Fibroblast of skin of abdomen (primary cell): ENCODE data around the gene HLA-B. TPM values are rescaled to one million over a fixed set of nuclear protein-coding genes. Genes with fewer than 3 reads are reported as not detected.
"Not testable (repeated sequence)": the region's sequence is repeated elsewhere in the genome, so short reads cannot be mapped to it uniquely, and the experiment has no call there.

ENCODE experiments used
- DNase-seq: peaks from one replicate; pipeline ENCODE4 v3.0.0-alpha.2; 2013
- polyA plus RNA-seq, 2 experiments: library from polyadenylated mRNA; unstranded; fragments of 120-200 nt; gene quantifications; one replicate each; pipeline ENCODE4 v1.2.1, GENCODE V29; 2013; ENCODE audit not compliant: insufficient read length in 2 of 2

The HLA-B gene
- 184 TPM for polyA plus RNA-seq (2013, experiment 1 of 2; ENCODE audit: insufficient read length)
- 171 TPM for polyA plus RNA-seq (2013, experiment 2 of 2; ENCODE audit: insufficient read length)

DNA sequence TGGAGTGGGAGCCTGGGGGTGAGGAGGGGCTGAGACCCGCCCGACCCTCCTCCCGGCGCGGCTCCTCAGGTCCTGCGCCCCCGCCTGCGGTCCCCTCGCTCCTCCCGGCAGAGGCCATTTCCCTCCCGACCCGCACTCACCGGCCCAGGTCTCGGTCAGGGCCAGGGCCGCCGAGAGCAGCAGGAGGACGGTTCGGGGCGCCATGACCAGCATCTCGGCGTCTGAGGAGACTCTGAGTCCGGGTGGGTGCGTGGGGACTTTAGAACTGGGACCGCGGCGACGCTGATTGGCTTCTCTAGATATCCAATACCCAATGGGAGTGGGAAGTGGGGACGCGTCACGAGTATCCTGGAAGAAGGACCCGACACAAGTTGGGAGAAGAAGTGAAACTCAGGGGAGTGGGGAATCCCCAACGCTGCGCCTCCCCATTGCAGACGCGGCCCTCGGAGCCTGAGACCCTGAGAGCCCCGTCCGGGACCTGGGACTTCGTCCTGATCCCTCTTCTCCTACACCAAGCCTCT, at the start of gene HLA-B:
TSS of gene HLA-B (minus strand) at position 234 of the 521 bp plus-strand sequence. CDS start at position 213, 21 bp downstream.
- peak; percentile 67 for DNase-seq

DNA sequence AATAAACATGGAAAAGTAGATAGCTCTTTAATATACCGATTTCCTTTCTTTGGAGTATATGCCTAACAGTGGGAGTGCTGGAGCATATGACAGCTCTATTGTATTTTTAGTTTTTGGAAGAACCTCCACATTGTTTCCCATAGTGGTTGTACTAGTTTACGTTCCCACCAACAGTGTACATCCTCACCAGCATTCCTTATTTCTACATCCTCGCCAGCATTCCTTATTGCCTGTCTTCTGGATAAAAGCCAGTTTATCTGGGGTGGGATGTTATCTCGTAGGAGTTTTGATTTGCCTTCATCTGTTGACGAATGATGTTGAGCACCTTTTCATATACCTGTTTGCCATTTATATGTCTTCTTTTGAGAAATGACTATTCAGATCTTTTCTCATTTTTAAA, 49.0 kb upstream of the HLA-B start:
- peak; percentile 14 for DNase-seq

GRCh38 chr6:31404061-31404364, 47.0 kb upstream of the HLA-B start:
- not testable (repeated sequence) for DNase-seq

- peak; percentile 79 for DNase-seq
These were observed 46.5 kb upstream of the HLA-B start, which contains the start of gene MICA for GRCh38 chr6:31403283-31404060. TSS of gene MICA (plus strand) at chr6:31403595. CDS start at chr6:31403633, 38 bp downstream.

DNA sequence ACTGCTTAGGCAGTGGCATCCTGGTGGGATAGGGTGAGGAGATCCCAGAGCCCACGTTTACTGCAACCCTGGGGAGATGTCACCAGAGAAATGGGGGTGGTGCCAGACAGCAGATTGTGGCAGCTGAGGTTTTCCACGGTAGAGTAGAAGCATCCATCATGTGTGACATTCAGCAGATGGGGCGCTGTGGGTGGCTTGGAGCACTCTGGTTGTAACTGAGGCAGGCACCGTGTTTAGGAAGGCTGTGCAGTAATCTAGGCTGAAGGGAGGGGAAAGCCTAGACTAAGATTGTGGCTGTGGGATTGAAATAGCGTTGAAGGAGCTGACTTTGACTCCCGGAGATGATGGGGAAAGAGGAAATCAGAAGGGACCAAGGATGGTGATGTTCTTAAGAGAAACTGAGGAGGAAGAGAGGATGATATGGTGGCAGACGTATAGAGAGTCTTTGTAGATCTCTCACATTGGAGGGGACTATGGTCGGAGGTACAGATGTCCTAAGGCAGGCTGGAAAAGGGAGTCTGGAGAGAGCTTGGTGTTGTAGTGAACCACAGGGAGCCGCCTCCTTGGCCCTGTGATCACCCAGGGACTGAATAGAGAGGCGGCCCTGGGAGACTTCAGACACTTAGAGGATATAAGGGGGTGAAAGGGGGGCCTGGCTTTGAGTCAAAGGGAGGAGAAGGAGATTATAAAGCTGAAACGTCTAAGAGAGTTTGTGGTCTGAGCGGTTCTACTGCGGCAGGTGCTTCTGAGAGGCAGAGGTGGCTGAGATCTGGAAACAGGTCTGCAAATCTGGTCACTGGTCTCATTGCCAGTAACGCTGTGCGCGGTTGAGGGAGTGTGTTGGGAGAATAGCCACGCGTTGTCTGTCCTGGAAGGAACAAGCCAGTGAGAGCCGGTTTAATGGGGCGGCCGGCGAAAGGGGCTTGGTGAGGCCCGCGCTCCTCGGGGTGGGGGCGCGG, 45.6 kb upstream of the HLA-B start:
- no peak for DNase-seq

GRCh38 chr6:31401403-31401802, 44.4 kb upstream of the HLA-B start:
- peak; percentile 80 for DNase-seq

DNA sequence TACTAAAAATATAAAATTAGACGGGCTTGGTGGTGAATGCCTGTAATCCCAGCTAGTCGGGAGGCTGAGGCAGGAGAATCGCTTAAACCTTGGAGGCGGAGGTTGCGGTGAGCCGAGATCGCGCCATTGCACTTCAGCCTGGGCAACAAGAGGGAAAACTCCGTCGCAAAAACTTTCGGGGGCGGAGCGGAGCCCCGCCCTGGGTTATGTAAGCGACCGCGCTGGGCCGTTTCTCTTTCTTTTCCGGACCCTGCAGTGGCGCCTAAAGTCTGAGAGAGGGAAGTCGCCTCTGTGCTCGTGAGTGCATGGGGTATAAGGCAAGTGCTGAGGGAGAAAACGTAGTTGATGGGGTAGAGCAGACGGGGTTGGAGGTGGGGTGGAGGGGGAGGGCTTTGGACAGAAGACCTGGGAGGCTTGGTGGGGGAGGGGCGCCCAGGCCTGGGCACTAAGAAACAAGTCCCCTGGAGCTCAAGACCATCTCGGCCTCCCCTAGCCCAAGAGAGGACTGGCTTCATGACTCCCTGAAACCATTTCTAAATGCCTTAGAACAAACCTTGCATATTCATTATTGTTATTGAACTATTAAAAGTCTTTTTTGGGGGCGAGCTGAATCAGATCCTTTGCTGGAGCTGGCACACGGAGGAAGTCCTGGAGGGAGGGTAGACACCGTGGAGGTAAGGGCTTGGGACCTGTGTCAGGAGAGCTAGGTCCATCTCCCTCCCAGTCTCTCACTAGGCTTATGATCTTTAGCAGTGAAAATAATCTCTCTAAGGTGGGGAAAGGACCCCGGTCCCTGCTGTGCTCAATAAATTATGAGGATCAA, 43.7 kb upstream of the HLA-B start:
- peak; percentile 51 for DNase-seq

DNA sequence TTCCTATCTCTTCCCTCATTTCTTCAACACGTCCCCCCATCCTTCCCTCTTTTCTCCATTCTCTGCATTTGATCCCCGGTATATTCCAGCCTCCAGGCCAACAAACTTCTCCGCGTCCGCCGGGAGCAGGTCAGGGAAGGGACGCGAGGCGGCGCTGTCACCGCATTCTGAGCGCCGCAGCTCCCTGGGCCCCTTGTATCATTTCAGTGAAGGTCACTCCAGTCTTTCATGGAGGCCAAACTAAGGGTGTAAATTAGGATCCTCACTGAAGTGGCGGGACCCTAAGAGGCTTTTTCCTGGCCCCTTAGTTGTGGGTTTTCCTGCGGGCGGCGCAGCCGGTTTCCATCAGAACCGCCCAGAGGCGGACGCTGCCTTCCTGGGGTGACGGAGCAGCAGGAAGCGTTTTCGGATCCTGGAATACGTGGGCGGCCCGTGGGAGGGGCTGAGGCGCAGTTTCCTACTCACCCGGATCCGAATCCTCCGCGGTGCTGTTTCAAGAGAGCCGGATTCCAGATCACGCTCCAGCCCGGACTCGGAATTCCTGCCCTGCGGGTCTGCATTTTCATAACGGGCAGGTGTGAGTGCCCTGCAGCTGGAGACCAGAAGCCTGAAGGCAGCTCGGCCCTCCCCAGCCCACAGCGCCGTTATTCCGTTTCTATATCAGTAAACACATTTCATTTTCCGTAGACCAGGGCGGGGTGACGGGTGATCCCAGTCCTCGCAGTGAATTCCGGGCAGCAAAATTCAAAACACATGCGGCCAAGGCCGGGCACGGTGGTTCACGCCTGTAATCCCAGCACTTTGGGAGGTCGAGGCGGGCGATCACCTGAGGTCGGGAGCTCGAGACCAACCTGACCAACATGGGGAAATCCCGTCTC, 42.8 kb upstream of the HLA-B start:
- peak; percentile 91 for DNase-seq

- DNase-seq: no peak
These were observed 41.0 kb upstream of the HLA-B start for GRCh38 chr6:31397901-31398525.

- not testable (repeated sequence) for DNase-seq
These were observed 40.1 kb upstream of the HLA-B start for GRCh38 chr6:31397153-31397499.

GRCh38 chr6:31396422-31397152, 39.6 kb upstream of the HLA-B start:
- DNase-seq: peak; percentile 72

GRCh38 chr6:31395832-31396231, 38.9 kb upstream of the HLA-B start:
- DNase-seq: no peak

DNA sequence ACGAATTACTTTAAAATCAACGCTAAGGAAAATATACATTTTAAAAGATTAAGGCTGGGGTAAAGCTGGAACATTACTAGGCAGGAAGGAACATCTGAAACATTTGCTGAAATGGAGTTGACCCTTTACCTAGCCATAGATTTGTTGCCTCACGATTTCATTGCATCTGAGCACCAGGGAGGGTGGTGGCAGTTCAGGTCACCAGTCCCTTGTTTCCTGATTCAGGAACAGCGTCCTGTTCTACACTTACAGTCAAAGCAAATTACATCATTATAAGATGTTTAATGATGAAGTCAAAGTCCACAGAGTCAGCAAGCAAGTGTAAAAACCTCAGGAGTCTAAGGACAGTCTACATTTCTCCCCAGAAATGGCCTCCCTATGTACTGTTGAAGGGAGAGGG, 37.4 kb upstream of the HLA-B start:
- no peak for DNase-seq

GRCh38 chr6:31393932-31394331, 37.0 kb upstream of the HLA-B start:
- no peak for DNase-seq

GRCh38 chr6:31389802-31390132, 32.8 kb upstream of the HLA-B start:
- DNase-seq: not testable (repeated sequence)

- DNase-seq: not testable (repeated sequence)
These were observed 32.2 kb upstream of the HLA-B start for GRCh38 chr6:31388916-31389801.

- no peak for DNase-seq
These were observed 30.0 kb upstream of the HLA-B start for GRCh38 chr6:31386977-31387376.

DNA sequence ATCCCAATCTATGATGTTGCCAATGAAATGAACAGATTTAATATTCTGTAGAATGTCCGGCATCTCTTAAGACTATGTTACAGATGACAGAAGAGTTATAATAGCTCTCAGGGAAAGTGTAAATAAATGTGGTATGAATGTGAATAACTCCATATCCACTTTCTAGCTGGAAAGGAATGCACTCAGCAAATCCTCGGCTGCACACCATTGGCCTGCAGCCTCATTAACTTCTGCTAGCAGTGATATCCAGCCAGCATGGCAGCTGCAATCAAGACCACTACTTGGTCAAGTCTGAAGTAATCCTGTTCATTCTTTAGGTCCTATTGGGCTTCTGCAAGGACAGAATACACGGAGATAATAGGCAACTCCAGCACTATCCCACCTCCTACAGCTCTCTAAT, 29.1 kb upstream of the HLA-B start:
- no peak for DNase-seq

DNA sequence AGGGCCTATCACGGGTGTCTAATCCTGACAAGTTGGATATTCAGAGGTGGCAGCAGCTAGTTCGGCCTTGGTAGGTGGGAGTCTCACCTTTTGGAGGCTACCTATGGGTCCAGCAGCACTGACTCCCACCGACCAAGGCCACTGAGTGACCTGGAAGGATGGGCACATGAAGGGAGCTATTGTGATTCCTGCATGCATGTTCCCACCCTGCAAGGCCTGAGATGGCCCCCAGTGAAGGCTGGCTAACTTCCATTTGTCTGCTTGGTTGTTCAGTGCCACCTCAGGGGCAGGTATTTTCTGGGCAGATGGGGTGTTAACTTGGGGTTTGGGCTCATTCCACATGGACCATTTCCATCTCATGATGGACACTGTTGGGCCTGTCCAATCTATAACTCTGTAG, 28.1 kb upstream of the HLA-B start:
- no peak for DNase-seq
